Muscle layer of colon (tissue), 2 donors: ENCODE measurements around the gene IL1RAPL1.

Source experiments
- H3K27ac ChIP-seq: one replicate; pipeline ENCODE4 v1.7.0; 2013; ENCODE audit warnings: low read depth, mild to moderate bottlenecking, low read length, moderate library complexity
- H3K27me3 ChIP-seq, 2 donors: one replicate each; pipeline ENCODE4 v1.7.0; 2013; ENCODE audit warnings: low read length in 2 of 2, mild to moderate bottlenecking in 2 of 2; ENCODE audit not compliant: insufficient read depth in 2 of 2, control insufficient read depth in 1 of 2
- H3K36me3 ChIP-seq: one replicate; pipeline ENCODE4 v1.7.0; 2013; ENCODE audit warnings: mild to moderate bottlenecking, low read length; ENCODE audit not compliant: insufficient read depth
- H3K4me1 ChIP-seq: one replicate; pipeline ENCODE4 v1.7.0; 2013; ENCODE audit warnings: mild to moderate bottlenecking, low read length; ENCODE audit not compliant: insufficient read depth
- H3K4me3 ChIP-seq, 2 donors: one replicate each; pipeline ENCODE4 v1.7.0; 2013; ENCODE audit warnings: low read length in 2 of 2, low read depth in 1 of 2, mild to moderate bottlenecking in 1 of 2, moderate library complexity in 1 of 2
- H3K9ac ChIP-seq: one replicate; pipeline ENCODE4 v1.7.0; 2013; ENCODE audit warnings: low read length
- H3K9me3 ChIP-seq: one replicate; pipeline ENCODE4 v1.7.0; 2013; ENCODE audit warnings: mild to moderate bottlenecking, low read length
- donor health status: abdominal sarcoma.
- donor health status: Adenocarcinoma of cecum.

The IL1RAPL1 gene

GRCh38 chrX:28628120-28628519 is 40.9 kb downstream of the IL1RAPL1 start:
- no peaks in the 10 kb centered on the region for H3K27me3 ChIP-seq
- no peak overlapping the region for H3K4me3 ChIP-seq
- H3K9ac ChIP-seq = no peak overlapping the region
- H3K9me3 ChIP-seq = no peaks in the 10 kb centered on the region
- H3K27ac ChIP-seq = no peak overlapping the region
- H3K4me1 ChIP-seq = no peaks in the 10 kb centered on the region
- no peaks in the 10 kb centered on the region for H3K36me3 ChIP-seq

DNA sequence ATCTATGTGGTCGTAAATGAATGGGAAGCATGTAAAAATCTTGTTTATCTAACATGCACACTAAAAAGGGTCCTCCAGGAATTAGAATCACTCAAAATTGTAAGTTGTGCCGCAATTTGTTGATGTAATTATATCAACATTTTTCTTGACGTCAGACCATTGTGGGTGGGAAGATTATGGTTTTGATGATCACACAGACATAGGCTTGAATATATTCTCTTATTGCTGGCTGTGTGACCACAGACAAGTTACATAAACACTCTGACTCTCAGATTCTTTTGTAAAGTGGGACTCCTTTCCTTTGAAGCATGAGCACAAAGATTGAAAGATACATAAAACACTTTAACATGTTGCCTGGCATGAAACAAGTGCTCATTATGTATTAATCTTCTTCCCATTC is 51.5 kb downstream of the IL1RAPL1 start:
- no peaks in the 10 kb centered on the region for H3K9me3 ChIP-seq
- no peaks in the 10 kb centered on the region for H3K36me3 ChIP-seq
- H3K27ac ChIP-seq = no peak overlapping the region
- no peak overlapping the region for H3K4me3 ChIP-seq
- no peak overlapping the region for H3K9ac ChIP-seq
- H3K4me1 ChIP-seq = no peaks in the 10 kb centered on the region
- no peaks in the 10 kb centered on the region for H3K27me3 ChIP-seq

GRCh38 chrX:28639451-28639850 is 52.2 kb downstream of the IL1RAPL1 start:
- no peak overlapping the region for H3K9ac ChIP-seq
- H3K27ac ChIP-seq = no peak overlapping the region
- H3K4me1 ChIP-seq = no peaks in the 10 kb centered on the region
- H3K9me3 ChIP-seq = no peaks in the 10 kb centered on the region
- no peaks in the 10 kb centered on the region for H3K27me3 ChIP-seq
- no peaks in the 10 kb centered on the region for H3K36me3 ChIP-seq
- no peak overlapping the region for H3K4me3 ChIP-seq

DNA sequence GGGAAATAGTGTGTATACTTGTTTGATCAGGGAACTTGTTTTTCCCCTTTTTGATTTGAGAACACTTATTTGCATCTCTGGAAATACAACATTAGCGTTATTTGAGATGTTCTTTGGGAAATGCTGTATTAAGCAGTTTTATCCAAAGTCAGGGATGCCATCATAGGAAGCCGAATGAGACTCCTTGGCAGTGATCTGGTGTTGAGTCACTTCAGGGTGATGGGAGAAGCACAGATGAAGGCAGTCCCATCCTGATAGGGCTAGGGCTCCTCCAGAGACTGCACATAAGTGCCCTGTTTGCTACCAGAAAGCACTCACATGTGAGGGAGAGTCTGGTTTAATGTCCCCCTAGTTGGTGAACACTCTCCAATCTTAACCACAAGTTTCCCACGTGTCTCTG is 62.3 kb downstream of the IL1RAPL1 start:
- Histone ChIP-seq H3K36me3 (no peaks in the 10 kb centered on the region), H3K4me1 (no peaks in the 10 kb centered on the region), H3K27ac (no peak overlapping the region), H3K4me3 (no peak overlapping the region), H3K9me3 (no peaks in the 10 kb centered on the region), H3K9ac (no peak overlapping the region), H3K27me3 (no peaks in the 10 kb centered on the region)

DNA sequence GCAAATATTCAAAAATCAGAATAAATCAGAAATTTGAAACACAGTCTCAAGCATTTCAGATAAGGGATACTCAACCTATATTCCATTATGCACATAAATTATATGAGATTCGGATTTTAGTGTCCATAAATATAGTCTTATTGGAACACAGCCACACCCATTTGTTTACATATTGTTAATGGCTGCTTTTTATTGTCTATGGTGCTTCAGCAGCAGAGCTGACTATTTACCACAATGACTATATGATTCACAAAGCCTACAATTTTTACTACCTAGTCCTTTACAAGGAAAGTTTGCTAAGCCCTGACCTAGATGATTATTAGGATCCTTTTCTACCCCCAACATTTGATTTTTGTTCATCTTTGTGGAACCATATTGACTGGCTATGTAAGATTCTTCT is 63.9 kb downstream of the IL1RAPL1 start:
- H3K27me3 ChIP-seq = no peaks in the 10 kb centered on the region
- H3K9ac ChIP-seq = no peak overlapping the region
- no peaks in the 10 kb centered on the region for H3K36me3 ChIP-seq
- H3K4me3 ChIP-seq = no peak overlapping the region
- no peaks in the 10 kb centered on the region for H3K4me1 ChIP-seq
- H3K9me3 ChIP-seq = no peaks in the 10 kb centered on the region
- H3K27ac ChIP-seq = no peak overlapping the region

DNA sequence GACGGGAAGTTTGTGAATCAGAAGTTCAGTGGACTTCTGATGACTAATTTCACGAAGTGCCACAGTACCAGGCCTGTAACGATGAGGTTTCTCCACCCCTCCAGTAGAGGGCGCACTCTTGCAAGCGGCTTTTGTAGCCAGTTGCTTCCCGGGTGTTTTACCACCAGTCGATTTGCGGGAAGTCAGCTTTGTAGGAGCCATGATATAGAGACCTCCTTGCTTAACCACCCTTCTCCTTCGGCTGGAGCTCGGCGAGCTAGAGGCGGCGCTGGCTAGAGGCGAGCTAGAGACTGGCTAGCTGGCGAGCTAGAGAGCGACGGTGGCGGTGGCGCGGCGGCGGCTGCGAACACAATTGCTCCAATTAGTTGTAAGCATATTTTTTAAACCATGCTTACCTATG is 72.0 kb downstream of the IL1RAPL1 start:
- H3K4me3 ChIP-seq = no peak overlapping the region
- H3K4me1 ChIP-seq = no peaks in the 10 kb centered on the region
- no peaks in the 10 kb centered on the region for H3K27me3 ChIP-seq
- H3K36me3 ChIP-seq = no peaks in the 10 kb centered on the region
- no peak overlapping the region for H3K9ac ChIP-seq
- no peaks in the 10 kb centered on the region for H3K9me3 ChIP-seq
- H3K27ac ChIP-seq = no peak overlapping the region

DNA sequence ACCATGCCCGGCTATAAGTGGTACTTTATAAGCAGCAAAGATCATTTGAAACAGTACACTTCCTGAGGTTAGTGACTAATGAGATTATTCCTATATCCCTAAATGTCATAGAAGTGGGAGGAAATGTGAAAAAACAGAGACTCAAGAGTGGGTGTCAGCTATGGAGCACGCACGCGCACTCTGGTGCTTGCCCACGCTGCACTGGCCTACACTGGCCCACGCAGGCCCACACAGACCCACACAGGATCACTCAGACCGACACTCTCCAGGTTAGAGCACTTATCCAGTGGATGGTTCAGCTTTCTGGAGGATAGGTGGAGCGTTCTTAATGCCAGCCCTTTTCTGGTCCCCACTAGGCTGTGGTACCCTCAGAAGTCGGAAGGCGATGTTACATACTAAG is 78.5 kb downstream of the IL1RAPL1 start:
- Histone ChIP-seq H3K9ac (no peak overlapping the region), H3K36me3 (no peaks in the 10 kb centered on the region), H3K4me3 (no peak overlapping the region), H3K27me3 (no peaks in the 10 kb centered on the region), H3K9me3 (no peaks in the 10 kb centered on the region), H3K27ac (no peak overlapping the region), H3K4me1 (no peaks in the 10 kb centered on the region)

DNA sequence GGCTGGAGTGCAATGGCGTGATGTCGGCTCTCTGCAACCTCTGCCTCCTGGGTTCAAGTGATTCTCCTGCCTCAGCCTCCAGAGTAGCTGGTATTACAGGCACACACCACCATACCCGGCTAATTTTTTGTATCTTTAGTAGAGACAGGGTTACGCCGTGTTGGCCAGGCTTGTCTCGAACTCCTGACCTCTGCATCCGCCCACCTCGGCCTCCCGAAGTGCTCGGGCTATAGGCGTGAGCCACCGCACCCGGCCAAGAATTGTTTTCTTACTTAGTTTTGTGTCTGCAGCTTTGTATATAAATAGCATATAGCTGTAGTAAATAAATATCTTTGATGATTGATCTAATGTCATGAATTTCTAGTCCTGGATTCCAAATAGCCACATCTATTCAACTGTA is 81.1 kb downstream of the IL1RAPL1 start:
- no peak overlapping the region for H3K4me3 ChIP-seq
- H3K27ac ChIP-seq = no peak overlapping the region
- no peaks in the 10 kb centered on the region for H3K36me3 ChIP-seq
- H3K27me3 ChIP-seq = no peaks in the 10 kb centered on the region
- no peaks in the 10 kb centered on the region for H3K4me1 ChIP-seq
- H3K9ac ChIP-seq = no peak overlapping the region
- no peaks in the 10 kb centered on the region for H3K9me3 ChIP-seq

DNA sequence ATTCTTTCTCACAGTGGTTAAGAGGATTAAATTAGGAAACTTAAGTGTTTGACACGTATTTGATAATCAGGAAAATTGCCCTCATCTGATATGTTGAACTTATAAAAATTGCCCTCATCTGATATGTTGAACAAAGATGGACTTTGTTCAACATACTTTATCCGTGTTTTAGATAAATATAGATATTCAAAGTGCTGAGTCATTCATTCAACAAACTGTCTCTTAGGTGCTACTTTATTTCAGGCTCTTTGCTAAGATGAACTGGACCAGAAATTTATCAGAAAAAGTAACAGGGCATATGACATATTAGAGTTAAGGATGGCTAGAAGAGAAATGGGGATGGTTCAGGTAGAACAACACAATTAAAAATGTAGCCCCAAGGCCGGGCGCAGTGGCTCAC is 81.7 kb downstream of the IL1RAPL1 start:
- Histone ChIP-seq H3K9ac (no peak overlapping the region), H3K27me3 (no peaks in the 10 kb centered on the region), H3K9me3 (no peaks in the 10 kb centered on the region), H3K4me3 (no peak overlapping the region), H3K4me1 (no peaks in the 10 kb centered on the region), H3K27ac (no peak overlapping the region), H3K36me3 (no peaks in the 10 kb centered on the region)

DNA sequence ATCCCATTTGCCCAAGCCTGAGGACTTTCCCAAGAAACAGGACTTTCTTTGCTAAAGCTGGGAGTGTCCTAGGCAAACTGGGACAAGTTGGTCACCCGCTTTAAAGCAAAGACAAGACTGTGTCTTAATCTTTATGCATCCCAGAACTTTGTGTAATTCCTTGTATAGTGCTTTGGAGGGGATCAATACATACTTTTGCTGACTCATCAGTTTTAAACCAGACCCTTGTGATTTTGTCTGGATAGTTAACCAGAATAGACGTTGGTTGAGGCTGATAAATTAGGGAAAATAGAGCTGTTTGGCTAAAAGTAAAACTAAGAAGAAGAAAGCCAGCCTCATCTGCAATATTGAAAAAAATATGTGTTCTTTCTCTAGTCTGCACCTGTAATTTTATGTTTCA is 82.8 kb downstream of the IL1RAPL1 start:
- Histone ChIP-seq H3K9me3 (no peaks in the 10 kb centered on the region), H3K27ac (no peak overlapping the region), H3K4me3 (no peak overlapping the region), H3K4me1 (no peaks in the 10 kb centered on the region), H3K27me3 (no peaks in the 10 kb centered on the region), H3K9ac (no peak overlapping the region), H3K36me3 (no peaks in the 10 kb centered on the region)

GRCh38 chrX:28675173-28675572 is 87.9 kb downstream of the IL1RAPL1 start:
- Histone ChIP-seq H3K4me1 (no peaks in the 10 kb centered on the region), H3K9me3 (no peaks in the 10 kb centered on the region), H3K9ac (no peak overlapping the region), H3K36me3 (no peaks in the 10 kb centered on the region), H3K4me3 (no peak overlapping the region), H3K27me3 (no peaks in the 10 kb centered on the region), H3K27ac (no peak overlapping the region)

GRCh38 chrX:28693101-28693500 is 105.9 kb downstream of the IL1RAPL1 start:
- Histone ChIP-seq H3K4me3 (no peak overlapping the region), H3K27ac (no peak overlapping the region)

More at GRCh38 chrX:28693101-28693500, 105.9 kb downstream of the IL1RAPL1 start:
- Histone ChIP-seq H3K9me3 (no peaks in the 10 kb centered on the region), H3K27me3 (no peaks in the 10 kb centered on the region), H3K9ac (no peak overlapping the region), H3K36me3 (no peaks in the 10 kb centered on the region), H3K4me1 (no peaks in the 10 kb centered on the region)
